ENCODE results near the gene CCR2.
"Not testable (repeated sequence)": the region's sequence is repeated elsewhere in the genome, so short reads cannot be mapped to it uniquely, and the experiment has no call there.

The CCR2 gene

GRCh38 chr3:46402902-46403301 lies 49.0 kb downstream of the CCR2 start:
- not testable (repeated sequence) for DNase-seq (ENCODE audit: low spot score)

- no peak for DNase-seq (ENCODE audit: low spot score)
These were observed 51.5 kb downstream of the CCR2 start for GRCh38 chr3:46405301-46406019.

GRCh38 chr3:46406443-46406787 lies 52.5 kb downstream of the CCR2 start:
- DNase-seq (ENCODE audit: low spot score): no peak

GRCh38 chr3:46406788-46407611 lies 53.1 kb downstream of the CCR2 start, which contains the start of the genes CCR5AS and CCRL2:
Gene CCR5AS, minus strand, starts transcription at chr3:46407066.
Gene CCRL2, plus strand, starts transcription at chr3:46407259. Its CDS starts 821 bp downstream, at chr3:46408080.
- DNase-seq (ENCODE audit: low spot score): no peak

- DNase-seq (ENCODE audit: low spot score): no peak
These were observed 54.1 kb downstream of the CCR2 start for GRCh38 chr3:46407970-46408369.

GRCh38 chr3:46408853-46409252 lies 54.9 kb downstream of the CCR2 start:
- no peak for DNase-seq (ENCODE audit: low spot score)

DNA sequence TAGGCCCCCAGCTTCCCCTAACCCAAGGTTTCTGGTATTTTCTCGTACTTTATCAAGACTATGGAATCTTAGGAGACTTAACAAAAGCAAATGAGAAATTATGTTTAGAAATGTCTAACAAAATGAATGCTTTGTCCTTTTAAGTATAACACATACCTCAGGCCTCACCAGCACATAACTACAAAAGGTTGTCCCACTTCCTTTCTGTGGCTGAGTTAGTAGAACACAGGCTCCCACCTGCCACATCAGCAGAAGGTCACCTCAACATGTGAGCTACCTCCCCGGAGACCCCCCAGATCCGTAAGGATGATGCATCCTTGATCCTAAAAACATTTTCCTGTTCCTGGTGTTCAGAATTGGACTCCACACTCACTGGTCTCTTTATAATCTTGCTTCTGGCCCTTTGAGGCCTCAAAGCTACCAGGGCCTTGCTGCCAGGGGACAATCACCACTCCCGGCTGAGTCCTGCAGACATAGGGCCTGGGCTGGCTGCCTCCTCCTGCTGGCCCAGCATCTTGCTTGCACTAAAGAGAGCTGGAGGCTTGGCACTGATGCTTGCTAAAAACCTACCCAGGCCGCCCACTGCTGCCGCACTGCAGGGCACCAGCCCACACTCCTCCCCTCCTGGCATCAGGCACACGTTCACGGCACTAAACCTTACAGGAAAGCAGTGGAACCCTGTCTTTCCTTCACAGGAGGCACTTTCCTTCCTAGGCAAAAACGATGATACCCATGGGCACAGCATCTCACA lies 56.0 kb downstream of the CCR2 start:
- DNase-seq (ENCODE audit: low spot score): no peak
